Measurements from ENCODE around the gene AVPR1A.

DNA sequence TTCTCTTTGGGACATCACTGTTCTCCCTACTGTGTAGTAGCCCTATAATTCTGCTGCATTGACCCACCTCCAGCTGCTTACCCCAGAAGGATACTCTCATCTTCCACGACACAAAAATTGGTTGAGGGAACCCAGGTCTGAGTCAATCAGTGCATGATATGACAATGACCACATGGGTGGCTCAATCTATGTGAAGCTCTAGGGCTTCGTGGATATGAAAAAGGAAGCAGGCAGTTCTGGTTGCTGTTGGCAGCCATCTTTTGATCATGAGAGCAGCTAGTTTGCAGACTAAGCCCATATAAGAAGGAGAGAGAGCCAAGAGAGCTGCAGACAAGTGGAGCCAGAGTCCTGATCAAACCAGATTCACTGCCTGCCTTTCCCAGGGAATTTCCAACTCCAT is 57.9 kb downstream of the AVPR1A start:
- TF ChIP-seq, protein P1, sequence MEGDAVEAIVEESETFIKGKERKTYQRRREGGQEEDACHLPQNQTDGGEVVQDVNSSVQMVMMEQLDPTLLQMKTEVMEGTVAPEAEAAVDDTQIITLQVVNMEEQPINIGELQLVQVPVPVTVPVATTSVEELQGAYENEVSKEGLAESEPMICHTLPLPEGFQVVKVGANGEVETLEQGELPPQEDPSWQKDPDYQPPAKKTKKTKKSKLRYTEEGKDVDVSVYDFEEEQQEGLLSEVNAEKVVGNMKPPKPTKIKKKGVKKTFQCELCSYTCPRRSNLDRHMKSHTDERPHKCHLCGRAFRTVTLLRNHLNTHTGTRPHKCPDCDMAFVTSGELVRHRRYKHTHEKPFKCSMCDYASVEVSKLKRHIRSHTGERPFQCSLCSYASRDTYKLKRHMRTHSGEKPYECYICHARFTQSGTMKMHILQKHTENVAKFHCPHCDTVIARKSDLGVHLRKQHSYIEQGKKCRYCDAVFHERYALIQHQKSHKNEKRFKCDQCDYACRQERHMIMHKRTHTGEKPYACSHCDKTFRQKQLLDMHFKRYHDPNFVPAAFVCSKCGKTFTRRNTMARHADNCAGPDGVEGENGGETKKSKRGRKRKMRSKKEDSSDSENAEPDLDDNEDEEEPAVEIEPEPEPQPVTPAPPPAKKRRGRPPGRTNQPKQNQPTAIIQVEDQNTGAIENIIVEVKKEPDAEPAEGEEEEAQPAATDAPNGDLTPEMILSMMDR (IDR thresholded peaks at IDR 0.05): no peak
- no peak for TF ChIP-seq ZFX (IDR thresholded peaks at IDR 0.05; ENCODE audit: borderline replicate concordance)

All from 22Rv1 (cell line).